ENCODE results near the gene RDH11.
"Not testable (repeated sequence)": the region's sequence is repeated elsewhere in the genome, so short reads cannot be mapped to it uniquely, and the experiment has no call there.

The RDH11 gene

GRCh38 chr14:67695394-67695949 lies at the start of gene RDH11:
RDH11 (minus strand) TSS chr14:67695764; CDS start chr14:67695703, 61 bp downstream.
- peak; percentile 76 for DNase-seq

GRCh38 chr14:67744046-67744445 lies 48.5 kb upstream of the RDH11 start:
- DNase-seq = no peak

GRCh38 chr14:67738740-67739504 lies 43.4 kb upstream of the RDH11 start:
- no peak for DNase-seq

DNA sequence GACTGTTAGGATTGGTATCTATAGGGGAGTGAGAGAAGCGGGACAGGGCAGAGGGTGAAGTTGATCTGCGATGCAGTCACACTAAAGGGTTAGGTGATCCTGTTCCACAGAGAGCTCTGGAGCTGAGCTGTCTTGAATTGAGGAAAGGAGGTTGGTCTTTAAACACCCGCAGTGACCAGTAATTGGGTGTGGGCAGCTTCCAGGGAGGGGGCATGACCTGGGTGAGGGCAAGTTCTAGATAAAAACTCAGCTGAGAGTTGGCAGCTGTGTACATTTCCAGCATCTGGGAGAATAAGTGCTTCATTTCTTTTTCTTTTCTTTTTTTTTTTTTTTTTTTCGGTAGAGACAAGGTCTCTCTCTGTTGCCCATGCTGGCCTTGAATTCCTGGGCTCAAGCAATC lies 41.2 kb upstream of the RDH11 start:
- no peak for DNase-seq

- no peak for DNase-seq
Measured at GRCh38 chr14:67735336-67736147, 40.0 kb upstream of the RDH11 start.

GRCh38 chr14:67734675-67735074 lies 39.1 kb upstream of the RDH11 start:
- DNase-seq = no peak

DNA sequence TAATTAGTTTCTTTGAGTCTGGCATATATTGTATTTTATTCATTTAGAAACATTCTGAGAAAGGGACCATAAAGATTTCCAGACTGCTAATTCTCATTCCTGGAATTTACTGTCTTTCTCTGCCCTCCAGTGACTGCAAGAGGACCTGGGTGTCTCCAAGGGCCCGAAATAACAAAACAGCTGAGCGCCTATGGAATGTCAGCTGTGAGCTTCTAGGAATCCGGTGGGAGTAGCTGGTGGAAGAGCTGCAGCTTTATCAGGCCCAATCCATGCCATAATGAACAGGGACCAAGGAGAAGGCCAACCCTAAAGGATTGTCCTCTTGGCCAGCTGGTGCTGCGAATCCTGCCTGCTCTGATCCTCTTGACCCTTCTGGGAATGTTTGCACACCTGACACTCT lies 38.1 kb upstream of the RDH11 start:
- no peak for DNase-seq

DNA sequence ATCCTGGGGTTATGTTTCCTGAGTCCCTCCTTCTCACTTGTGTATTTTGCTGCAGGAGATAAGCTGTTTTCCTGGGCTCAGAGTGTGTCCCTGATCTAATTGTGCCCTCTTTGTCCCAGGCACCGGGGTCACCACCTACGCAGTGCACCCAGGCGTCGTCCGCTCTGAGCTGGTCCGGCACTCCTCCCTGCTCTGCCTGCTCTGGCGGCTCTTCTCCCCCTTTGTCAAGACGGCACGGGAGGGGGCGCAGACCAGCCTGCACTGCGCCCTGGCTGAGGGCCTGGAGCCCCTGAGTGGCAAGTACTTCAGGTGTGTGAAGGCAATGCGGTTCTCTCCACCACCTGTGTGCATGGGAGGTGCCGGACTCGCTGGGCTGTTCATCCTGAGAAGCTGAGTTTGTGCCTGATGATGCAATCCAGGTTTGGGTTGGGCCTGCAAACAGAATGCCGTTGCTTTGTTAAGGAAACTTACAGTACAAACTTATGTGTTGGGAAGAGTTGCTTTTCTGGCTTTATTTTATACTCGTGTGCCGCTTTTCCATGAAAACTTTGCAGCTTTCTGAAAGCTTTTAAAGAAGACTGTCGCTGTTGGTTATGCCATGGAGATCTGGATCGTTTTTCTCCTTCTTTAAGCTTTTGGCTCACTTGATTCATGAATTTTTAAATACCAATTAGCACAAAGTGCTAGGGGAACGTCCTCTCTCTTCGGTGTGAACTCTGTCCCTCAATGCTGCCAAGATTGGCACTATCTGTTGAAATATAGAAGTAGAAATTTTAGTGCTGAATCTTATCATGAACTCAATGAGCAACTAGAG lies 33.7 kb upstream of the RDH11 start:
- no peak for DNase-seq

DNA sequence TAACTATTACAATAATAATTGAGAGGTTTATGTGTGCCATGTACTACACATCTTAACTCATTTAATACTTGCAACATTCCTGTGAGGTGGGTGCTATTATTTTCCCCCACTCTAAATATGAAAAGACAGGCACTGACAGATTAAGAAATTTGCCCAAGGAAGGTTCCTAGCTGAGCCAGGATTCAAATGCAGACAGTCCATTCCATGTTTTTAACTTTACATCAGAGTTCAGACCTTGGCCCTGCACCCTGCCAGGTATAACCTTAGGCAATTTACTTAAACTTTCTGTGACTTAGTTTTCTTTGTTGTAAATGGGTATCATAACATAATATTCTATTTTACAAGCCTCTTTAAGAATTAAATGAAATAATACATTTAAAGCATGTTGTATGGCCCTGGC lies 32.7 kb upstream of the RDH11 start:
- DNase-seq = no peak

DNA sequence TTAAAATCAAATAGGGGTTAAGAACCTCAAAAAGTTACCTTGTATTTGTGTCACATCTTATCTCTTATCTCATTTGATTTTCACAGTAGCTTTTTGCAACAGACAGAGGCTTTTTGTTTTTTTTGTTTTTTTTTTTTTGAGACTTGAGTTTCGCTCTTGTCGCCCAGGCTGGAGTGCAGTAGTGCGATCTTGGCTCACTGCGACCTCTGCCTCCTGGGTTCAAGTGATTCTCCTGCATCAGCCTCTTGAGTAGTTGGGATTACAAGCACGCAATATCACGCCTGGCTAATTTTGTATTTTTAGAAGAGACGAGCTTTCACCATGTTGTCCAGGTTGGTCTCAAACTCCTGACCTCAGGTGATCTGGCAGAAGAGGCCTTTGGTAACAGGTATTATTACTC lies 31.8 kb upstream of the RDH11 start:
- DNase-seq = no peak

DNA sequence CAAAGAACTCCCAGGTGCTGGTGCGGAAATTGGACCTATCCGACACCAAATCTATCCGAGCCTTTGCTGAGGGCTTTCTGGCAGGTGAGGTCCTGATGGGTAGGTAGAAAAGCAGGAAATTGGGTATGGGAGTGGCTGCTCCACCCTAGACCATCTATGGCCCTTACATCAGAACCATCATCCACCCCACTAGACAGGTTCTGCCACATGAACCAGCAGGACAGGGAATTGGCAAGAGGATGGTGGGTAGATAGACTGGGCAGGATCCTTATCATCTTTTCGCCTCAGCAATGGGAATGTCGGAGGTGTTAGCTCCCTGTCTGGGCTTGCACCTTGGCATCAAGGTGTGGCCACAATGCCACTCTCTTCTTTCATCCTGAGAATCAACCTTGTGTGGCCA lies 29.6 kb upstream of the RDH11 start:
- no peak for DNase-seq

DNA sequence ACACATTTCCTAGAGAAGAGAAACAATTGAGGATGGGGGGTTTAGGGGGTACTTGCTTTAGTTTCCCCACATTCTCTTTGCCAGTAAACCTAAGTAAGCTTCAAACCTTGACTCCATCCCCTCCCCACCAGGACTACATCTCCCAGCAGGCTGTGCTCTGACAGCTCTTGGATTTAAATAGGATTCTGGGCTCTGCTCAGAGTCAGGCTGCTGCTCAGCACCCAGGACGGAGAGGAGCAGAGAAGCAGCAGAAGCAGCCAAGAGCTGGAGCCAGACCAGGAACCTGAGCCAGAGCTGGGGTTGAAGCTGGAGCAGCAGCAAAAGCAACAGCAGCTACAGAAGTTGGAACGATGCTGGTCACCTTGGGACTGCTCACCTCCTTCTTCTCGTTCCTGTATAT lies 26.7 kb upstream of the RDH11 start:
- no peak for DNase-seq

- no peak for DNase-seq
Measured at GRCh38 chr14:67721875-67722274, 26.3 kb upstream of the RDH11 start.

GRCh38 chr14:67719866-67720265 lies 24.3 kb upstream of the RDH11 start:
- DNase-seq = no peak

GRCh38 chr14:67719385-67719784 lies 23.8 kb upstream of the RDH11 start:
- not testable (repeated sequence) for DNase-seq

DNA sequence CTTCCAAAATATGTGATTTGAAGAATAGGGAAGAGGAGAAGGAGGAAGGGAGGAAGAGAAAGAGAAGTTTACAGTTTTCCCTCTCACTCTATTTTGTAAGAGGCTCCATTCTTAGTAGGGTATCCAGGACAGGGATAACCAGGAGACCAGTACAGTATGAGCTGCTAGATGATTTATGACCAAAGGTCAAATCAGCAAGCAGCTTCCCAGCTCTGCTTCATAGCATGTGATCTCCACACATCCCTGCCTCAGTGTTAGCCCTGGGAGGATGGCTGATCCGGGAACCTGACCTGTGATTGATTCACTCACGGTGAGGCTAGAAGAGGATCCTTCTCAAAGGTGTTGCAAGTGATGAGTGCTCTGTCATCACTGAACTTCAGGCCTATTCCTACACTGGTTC lies 22.7 kb upstream of the RDH11 start:
- no peak for DNase-seq

GRCh38 chr14:67717048-67717447 lies 21.5 kb upstream of the RDH11 start:
- no peak for DNase-seq

- no peak for DNase-seq
Measured at GRCh38 chr14:67710209-67710608, 14.6 kb upstream of the RDH11 start.

GRCh38 chr14:67709796-67710195 lies 14.2 kb upstream of the RDH11 start:
- DNase-seq = not testable (repeated sequence)

DNA sequence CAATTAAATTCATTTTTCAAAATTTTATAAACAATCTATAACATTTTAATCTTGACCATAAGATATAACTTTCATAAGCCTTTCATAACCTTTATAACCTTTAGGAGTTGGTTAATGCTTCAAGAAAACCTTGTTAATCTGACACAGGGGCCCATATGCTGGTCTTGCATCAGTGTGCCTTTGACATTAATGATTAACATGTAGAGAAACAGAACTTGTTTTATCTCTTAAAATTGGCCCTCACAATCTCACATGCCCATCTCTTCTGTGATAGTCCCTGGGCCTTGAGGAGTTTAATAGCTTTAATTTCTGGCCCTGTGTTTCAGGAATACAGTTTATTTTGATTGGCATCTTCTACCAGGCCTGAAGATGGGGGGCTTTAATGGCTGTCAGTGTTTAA lies 13.8 kb upstream of the RDH11 start:
- DNase-seq = not testable (repeated sequence)

DNA sequence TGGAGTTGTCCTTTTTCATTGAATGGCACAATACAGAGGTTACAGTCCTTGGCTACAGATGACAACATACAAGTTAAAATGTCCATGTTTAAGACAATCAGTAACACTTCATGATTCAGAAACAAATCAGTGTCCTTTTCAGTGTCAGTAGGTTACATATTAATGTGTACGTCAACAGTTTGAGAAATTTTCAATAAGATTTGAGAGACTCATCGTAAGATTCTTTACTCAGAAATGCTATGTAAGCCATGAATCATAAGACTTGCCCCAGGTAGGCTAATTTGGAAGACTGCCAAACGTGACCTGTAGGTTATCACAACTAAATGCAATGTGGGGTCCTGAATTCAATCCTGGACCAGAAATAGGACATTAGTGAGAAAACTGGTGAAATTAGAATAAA lies 9.6 kb upstream of the RDH11 start:
- DNase-seq = no peak

- DNase-seq = peak; percentile 23
Measured at GRCh38 chr14:67704484-67705089, 9.0 kb upstream of the RDH11 start.

- DNase-seq = no peak
Measured at GRCh38 chr14:67703997-67704396, 8.4 kb upstream of the RDH11 start.
